D721Med (cell line): ENCODE results near the gene COL4A1.

ENCODE experiments used
- DNase-seq: peaks from one replicate; pipeline ENCODE4 v3.0.0; 2011; ENCODE audit warnings: low spot score; ENCODE audit not compliant: insufficient read length
- FAIRE-seq: peaks from 2 replicates; lab custom pipeline; 2011; peaks lifted over from hg19 to GRCh38; lab: Jason Lieb, UNC
- CTCF ChIP-seq: IDR thresholded peaks from 2 replicates; pipeline ENCODE4 v1.5.1; 2012; ENCODE audit warnings: mild to moderate bottlenecking, control low read depth; ENCODE audit not compliant: insufficient read depth; ENCODE audit errors: missing control alignments

The COL4A1 gene

GRCh38 chr13:110329798-110330461, 23.0 kb upstream of the COL4A1 start:
- TF ChIP-seq CTCF: no peak
- DNase-seq: no peak
- FAIRE-seq: no peak

- FAIRE-seq (no peak), DNase-seq (no peak)
- TF ChIP-seq CTCF: no peak
Observed at GRCh38 chr13:110329258-110329657, 22.3 kb upstream of the COL4A1 start.

- no peak for TF ChIP-seq CTCF
- no peak for FAIRE-seq
- no peak for DNase-seq
Observed at GRCh38 chr13:110328573-110328972, 21.6 kb upstream of the COL4A1 start.

GRCh38 chr13:110327051-110327721, 20.2 kb upstream of the COL4A1 start:
- FAIRE-seq (no peak), DNase-seq (no peak)
- TF ChIP-seq CTCF: no peak

GRCh38 chr13:110326263-110326904, 19.4 kb upstream of the COL4A1 start:
- DNase-seq (no peak), FAIRE-seq (no peak)
- no peak for TF ChIP-seq CTCF

- no peak for FAIRE-seq
- no peak for TF ChIP-seq CTCF
- DNase-seq: no peak
Observed at GRCh38 chr13:110324026-110324749, 17.2 kb upstream of the COL4A1 start.
